T-helper 17 cell (primary cell): Measurements from ENCODE around the gene PRR20G. TPM values are rescaled to one million over a fixed set of nuclear protein-coding genes. Genes with fewer than 3 reads are reported as not detected.

Experiments
- total RNA-seq, 4 donors: library from RNA in 2 of 4; stranded (reverse) in 2 of 4; gene quantifications; one replicate each; pipeline ENCODE4 v1.2.3 and lab custom pipeline; 2022 to 2026

PRR20G gene
- total RNA-seq, 2 donors from 2014 or later, result not detected

Other genes starting within 250 kb of the PRR20G start
- gene PRR23E, start 94.9 kb downstream of the PRR20G start, total RNA-seq, result not detected